Measurements from ENCODE around the gene SUMO3. TPM values are rescaled to one million over a fixed set of nuclear protein-coding genes. Genes with fewer than 3 reads are reported as not detected.

The SUMO3 gene
- total and polyA plus RNA-seq, 2 donors (not counting 3 experiments of a cell fraction or from before 2014, with no cell fraction given), result 102 to 123 TPM

GRCh38 chr21:44853601-44854390 is 35.9 kb upstream of the SUMO3 start:
- Histone ChIP-seq H3K27ac (ENCODE audit: insufficient read depth, low read depth, low read length) (no peak overlapping the region), H3K27me3 (ENCODE audit: control insufficient read depth in 2 of 2, insufficient read depth in 2 of 2, low read length in 2 of 2) (no peaks in the 10 kb centered on the region), H3K79me2 (ENCODE audit: control insufficient read depth, insufficient read depth, low read length) (peaks cover 63% of the 10 kb centered on the region), H3K4me3 (replicated peaks in 1 of 3; ENCODE audit: insufficient read depth in 1 of 3, low read depth in 1 of 3, low read length in 3 of 3) (no peak overlapping the region), H3K36me3 (ENCODE audit: control insufficient read depth in 2 of 2, extremely low read depth in 1 of 2, insufficient read depth in 2 of 2, low read length in 2 of 2) (peaks cover 47 to 67% of the 10 kb centered on the region in 2 experiments), H3K9me3 (replicated peaks; ENCODE audit: control insufficient read depth, insufficient read depth, low read length) (no peaks in the 10 kb centered on the region), H4K20me1 (replicated peaks; ENCODE audit: control insufficient read depth, extremely low read depth, insufficient read depth, low read length) (peaks cover 7% of the 10 kb centered on the region), H3K4me1 (ENCODE audit: control insufficient read depth, extremely low read depth, insufficient read depth, low read length) (no peaks in the 10 kb centered on the region), H2AFZ (ENCODE audit: low read depth, low read length) (no peak overlapping the region), H3K9me1 (replicated peaks; ENCODE audit: control insufficient read depth, extremely low read depth, insufficient read depth, low read length) (no peaks in the 10 kb centered on the region), H3K4me2 (ENCODE audit: insufficient read depth, low read length) (no peak overlapping the region), H3K9ac (replicated peaks; ENCODE audit: extremely low read depth, insufficient read depth, low read length) (no peak overlapping the region)
- intact Hi-C loops (cut with micrococcal nuclease), result no loop called here
- ChIA-PET POLR2A (no interaction called here), CTCF (no interaction called here)
- no TSS peak for BruUV-seq (replicated peaks)
- dilution Hi-C loops (cut with MboI; ENCODE audit: extremely low pct_ligation_motif_present, low sequenced_read_pairs), result no loop called here
- FAIRE-seq (no peak), DNase-seq (ENCODE audit: low read depth, low spot score) (no peak)
- TF ChIP-seq CTCF (IDR thresholded peaks at IDR 0.05; ENCODE audit: extremely low read depth in 1 of 2, insufficient read depth in 1 of 2, low read depth in 1 of 2, low read length in 2 of 2) (no peak), GATA2 (IDR thresholded peaks at IDR 0.05; ENCODE audit: insufficient read depth, insufficient read length, low read depth, low read length) (no peak), MYC (IDR thresholded peaks at IDR 0.05; ENCODE audit: low read depth, low read length) (no peak), EZH2 (IDR thresholded peaks at IDR 0.05; ENCODE audit: borderline replicate concordance, low read depth, low read length, severe bottlenecking) (no peak), JUN (IDR thresholded peaks at IDR 0.05; ENCODE audit: borderline replicate concordance, insufficient read depth, insufficient read length, low read depth) (no peak), MAX (IDR thresholded peaks at IDR 0.05; ENCODE audit: insufficient read depth, insufficient read length) (no peak), POLR2AphosphoS5 (IDR thresholded peaks at IDR 0.05; ENCODE audit: insufficient read depth, low read depth, low read length) (no peak), POLR2A (IDR thresholded peaks at IDR 0.05; ENCODE audit: low read depth, low read length) (no peak), FOS (IDR thresholded peaks at IDR 0.05; ENCODE audit: borderline replicate concordance, insufficient read depth, low read length) (no peak)

All from endothelial cell of umbilical vein (primary cell).